SJSA1 (cell line): Measurements from ENCODE around the gene EN2. TPM values are rescaled to one million over a fixed set of nuclear protein-coding genes. Genes with fewer than 3 reads are reported as not detected.

Experiments used
- DNase-seq, 2 experiments: peaks; one replicate each; pipeline ENCODE4 v3.0.0-alpha.2; 2015 to 2020; ENCODE audit warnings: low spot score in 2 of 2, low read depth in 1 of 2
- H3K27ac ChIP-seq: fragments of 250-450 bp; sonication (Bioruptor Pico); 2 replicates; pipeline ENCODE4 v1.5.1; 2020; ENCODE audit warnings: mild to moderate bottlenecking, moderate library complexity
- H3K27me3 ChIP-seq: fragments of 250-450 bp; sonication (Bioruptor Pico); replicated peaks from 2 replicates; pipeline ENCODE4 v1.5.1; 2020; ENCODE audit warnings: mild to moderate bottlenecking, moderate library complexity
- H3K36me3 ChIP-seq: fragments of 250-450 bp; sonication (Bioruptor Pico); 2 replicates; pipeline ENCODE4 v1.5.1; 2020; ENCODE audit warnings: mild to moderate bottlenecking
- H3K4me1 ChIP-seq: fragments of 250-450 bp; sonication (Bioruptor Pico); replicated peaks from 2 replicates; pipeline ENCODE4 v1.6.1; 2021; ENCODE audit warnings: mild to moderate bottlenecking
- H3K4me3 ChIP-seq: fragments of 250-450 bp; sonication (Bioruptor Pico); 2 replicates; pipeline ENCODE4 v1.5.1; 2020; ENCODE audit warnings: mild to moderate bottlenecking
- H3K9me3 ChIP-seq: fragments of 250-450 bp; sonication (Bioruptor Pico); replicated peaks from 2 replicates; pipeline ENCODE4 v1.5.1; 2020; ENCODE audit warnings: mild to moderate bottlenecking
- total RNA-seq: library from RNA; depleted of rRNA; stranded (reverse); fragments of >200 nt; shearing (Covaris generic); gene quantifications from 2 replicates; pipeline ENCODE4 v1.2.3, GENCODE V29; 2014

The EN2 gene
- total RNA-seq, 1 experiment from 2014 or later: 0.11 TPM

DNA sequence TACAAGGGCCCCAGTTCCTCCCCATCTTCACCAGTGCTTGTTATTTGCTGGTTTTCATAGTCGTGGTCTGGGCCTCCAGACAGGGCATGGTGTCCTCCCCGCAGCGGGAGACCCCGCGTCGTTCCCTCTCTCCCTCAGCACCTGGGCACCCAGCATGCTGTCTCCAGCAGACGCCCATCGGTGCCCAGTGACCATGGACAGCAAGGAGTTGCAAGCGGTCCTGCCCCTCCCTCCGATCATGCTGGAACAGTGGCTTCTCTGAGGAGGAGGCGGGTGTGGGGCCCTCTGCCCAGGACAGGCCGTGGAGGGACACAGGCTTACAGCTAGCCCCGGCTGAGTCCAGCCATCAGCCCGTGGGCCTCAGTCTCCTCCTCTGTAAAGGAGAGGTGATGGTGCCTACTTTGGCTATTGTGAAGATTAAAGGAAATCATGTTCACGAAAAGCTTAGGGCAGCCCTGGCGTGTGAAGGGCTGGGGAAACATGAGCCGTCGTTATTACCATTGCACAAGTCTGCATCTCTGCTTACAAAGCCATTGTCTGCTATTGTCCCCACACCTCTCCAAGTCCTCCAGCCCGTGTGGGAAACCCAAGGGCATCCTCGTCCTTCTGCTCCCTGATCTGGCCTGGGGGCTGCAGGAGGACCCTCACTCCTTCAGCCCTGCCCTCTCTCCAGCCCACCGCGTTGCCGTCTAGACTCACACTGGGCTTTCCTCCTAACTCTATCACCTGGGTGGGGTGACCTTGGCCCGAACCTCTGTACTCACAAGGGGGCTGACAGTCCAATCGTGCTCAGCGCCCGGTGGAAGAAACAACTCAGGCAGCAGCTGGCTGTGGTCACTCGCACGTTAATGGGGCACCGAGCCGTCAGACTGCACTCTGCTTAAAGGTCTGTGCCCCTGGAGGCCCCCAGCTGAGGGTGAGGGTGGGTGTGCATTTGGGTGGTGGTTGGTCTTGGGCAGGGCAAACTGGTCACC, 29.9 kb downstream of the EN2 start:
- Histone ChIP-seq H3K36me3 (no peaks in the 10 kb centered on the region), H3K27me3 (peaks cover 49% of the 10 kb centered on the region), H3K4me3 (no peak overlapping the region), H3K9me3 (no peaks in the 10 kb centered on the region), H3K4me1 (no peaks in the 10 kb centered on the region), H3K27ac (no peak overlapping the region)
- no peak for DNase-seq

DNA sequence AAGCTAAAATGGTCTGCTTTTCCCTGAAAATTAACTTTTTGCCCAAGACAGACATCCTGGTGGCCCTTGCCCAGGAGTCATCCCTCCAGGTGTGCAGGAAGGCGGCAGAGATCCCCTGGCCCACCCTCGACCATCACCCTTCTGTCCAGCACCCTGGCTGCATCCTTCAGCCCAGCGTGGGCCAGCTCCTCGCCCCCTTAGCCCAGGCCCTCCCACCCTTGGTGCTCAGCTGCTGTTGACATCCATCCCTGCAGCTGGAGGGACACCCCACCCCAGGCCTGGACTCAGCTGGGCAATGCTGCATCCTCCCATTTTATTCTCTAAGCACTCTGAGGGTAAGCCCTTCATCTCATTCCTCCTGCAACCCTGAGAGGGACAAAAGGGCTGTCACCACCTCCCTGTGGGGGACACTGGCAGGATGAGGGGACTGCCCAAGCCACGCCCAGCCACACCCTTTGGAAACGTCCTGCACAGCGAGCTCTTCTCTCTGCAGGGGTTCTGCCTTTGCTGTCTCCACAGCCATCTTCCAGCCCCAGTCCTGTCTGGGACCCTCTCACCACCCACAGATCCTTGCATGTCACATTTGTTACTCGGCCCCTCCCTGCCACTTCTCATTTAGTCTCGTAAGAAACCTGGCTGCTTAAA, 30.7 kb downstream of the EN2 start:
- Histone ChIP-seq H3K4me3 (no peak overlapping the region), H3K27me3 (peaks cover 49% of the 10 kb centered on the region), H3K36me3 (no peaks in the 10 kb centered on the region), H3K9me3 (no peaks in the 10 kb centered on the region), H3K4me1 (no peaks in the 10 kb centered on the region), H3K27ac (no peak overlapping the region)
- no peak for DNase-seq

DNA sequence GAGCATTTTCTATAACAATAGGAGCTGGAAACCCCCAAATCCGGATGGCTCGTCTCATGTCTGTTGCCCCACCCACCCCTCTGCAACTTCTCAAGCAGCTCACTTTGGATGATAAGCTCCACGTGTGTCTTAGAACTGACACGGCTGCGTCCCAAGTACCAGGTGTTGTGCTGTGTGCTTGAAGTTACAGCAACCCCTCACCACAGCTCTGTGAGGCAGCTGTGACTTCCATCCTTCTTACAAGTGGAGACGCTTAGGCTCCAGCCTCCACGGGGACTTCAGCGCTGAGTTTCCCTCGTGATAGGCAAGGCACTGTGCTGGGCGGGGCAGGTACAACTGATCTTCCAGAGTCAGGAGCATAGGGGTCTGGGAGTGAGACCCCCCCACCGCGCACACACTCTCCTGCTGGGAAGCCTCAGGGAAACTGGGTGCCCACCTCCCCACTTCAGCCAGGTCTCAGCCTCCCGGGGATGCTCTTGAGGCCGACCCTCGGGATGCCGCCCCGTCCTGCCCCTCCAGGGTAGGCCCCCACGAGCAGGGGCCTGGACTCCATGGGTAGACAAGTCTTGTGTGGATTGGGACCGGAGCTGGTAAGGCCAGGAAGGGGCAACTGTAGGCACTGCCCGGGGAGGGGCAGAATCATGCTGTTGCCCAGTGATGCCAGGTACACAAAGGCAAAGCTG, 31.4 kb downstream of the EN2 start:
- Histone ChIP-seq H3K36me3 (no peaks in the 10 kb centered on the region), H3K27ac (no peak overlapping the region), H3K27me3 (peaks cover 51% of the 10 kb centered on the region), H3K9me3 (no peaks in the 10 kb centered on the region), H3K4me3 (no peak overlapping the region), H3K4me1 (no peaks in the 10 kb centered on the region)
- no peak for DNase-seq

DNA sequence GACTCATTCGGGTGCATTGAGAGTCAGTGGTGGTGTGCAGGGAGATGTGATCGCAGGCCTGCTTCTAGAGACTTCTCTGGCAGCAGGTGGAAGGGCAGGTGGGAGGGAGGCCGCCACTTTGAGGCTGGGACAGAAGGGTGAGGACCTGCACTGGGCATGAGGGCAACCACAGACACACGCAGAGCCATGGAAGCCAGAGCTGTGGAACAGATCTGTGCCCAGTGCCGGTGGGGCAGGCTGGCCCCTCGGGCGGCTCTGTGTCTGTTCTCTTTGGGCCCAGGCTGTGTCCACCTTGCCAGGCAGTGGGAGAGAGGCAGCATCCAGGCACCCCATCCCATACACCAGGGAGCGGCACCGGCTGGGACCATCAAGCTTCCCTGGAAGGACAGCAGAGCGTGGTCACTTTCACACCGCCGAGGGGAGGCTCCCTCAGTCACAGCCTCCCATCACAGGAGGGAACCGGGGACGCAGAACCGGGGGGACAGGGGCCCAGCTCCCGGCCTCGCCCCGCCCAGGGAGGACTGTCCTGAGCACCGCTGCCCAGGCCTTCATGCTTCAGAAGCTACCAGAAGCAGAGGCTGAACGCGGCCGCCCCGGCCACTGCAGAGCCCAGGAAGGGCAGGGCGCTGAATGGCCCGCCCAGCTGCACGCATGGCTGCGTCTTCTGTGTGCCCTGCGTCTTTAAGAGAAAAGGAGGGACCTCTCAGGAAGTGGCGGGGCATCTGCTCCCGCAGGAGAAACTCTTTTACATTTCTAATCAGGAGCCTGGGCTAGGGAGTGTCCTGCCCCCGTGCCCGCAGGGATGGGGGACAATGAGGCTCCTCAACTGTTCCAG, 32.1 kb downstream of the EN2 start:
- H3K4me3 ChIP-seq: no peak overlapping the region
- no peak for DNase-seq

DNA sequence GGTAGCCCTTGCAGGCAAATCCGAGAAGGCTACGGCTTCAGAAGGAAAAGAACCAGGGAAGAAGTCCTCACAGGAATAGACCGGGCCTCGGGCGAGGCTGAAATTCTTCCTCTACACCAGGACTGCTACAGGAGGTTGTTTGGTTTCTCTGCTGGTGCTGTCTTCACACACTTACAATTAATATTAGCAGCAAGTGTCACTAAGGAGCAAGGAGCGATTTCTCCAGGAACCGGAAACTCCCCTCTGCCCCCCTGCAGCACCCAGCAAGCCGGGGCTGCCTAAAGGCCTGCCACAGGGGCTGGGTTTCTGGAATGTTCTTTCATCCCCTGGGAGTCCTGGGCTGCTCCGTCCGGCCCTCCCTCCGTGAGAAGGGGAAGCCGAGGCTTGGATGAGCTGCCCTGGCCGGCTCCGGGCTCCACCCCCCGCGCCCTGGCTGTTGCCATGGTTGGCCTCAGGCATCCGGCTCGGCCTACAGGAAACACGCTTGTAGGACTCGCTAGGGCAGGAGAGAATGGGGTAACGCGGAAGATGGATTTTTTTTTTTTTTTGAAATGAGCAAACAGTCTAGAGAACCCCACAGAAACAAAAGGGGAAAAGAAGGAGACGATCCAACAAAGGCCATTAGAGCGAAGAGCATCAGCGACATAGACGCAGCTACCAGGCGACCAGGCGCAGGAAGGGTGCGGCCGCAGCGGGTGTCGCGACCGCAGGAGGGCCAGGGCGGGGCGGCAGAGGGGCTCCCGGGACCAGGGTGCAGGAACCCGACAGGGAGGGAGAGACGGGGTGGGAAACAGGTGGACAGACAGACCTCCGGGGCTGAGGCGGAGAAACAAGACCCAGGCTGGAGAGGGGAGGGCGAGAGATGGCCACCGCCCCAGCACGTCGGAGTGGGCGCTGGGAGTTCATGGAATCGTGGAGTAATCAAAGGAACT, 33.0 kb downstream of the EN2 start:
- Histone ChIP-seq H3K27ac (no peak overlapping the region), H3K36me3 (no peaks in the 10 kb centered on the region), H3K4me3 (no peak overlapping the region), H3K9me3 (no peaks in the 10 kb centered on the region), H3K4me1 (no peaks in the 10 kb centered on the region), H3K27me3 (peaks cover 57% of the 10 kb centered on the region)
- no peak for DNase-seq

More for the DNA sequence above, 32.1 kb downstream of the EN2 start:
- H3K4me1 ChIP-seq: no peaks in the 10 kb centered on the region
- H3K27me3 ChIP-seq: peaks cover 50% of the 10 kb centered on the region
- no peaks in the 10 kb centered on the region for H3K9me3 ChIP-seq
- H3K27ac ChIP-seq: no peak overlapping the region
- no peaks in the 10 kb centered on the region for H3K36me3 ChIP-seq

DNA sequence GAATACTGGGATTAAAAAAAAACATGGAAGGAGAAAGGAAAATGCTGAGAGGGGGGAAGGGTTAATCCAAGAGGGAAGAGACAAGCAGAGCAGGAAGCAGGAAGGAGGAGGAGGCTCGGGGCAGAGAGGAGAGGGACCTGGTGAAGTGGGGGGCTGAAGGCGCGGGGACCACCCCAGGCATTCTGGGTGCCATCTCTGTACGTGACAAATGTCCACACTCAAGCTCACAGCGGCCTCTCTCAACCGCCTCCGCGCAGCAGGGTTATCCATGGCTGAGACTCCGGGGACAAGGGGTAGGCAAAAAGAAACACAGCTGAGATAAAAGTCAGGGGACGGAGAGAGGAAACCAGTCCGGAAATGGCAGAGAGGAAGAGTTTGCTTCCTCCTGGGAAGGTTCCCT, 33.9 kb downstream of the EN2 start:
- Histone ChIP-seq H3K4me1 (no peaks in the 10 kb centered on the region), H3K4me3 (no peak overlapping the region), H3K9me3 (no peaks in the 10 kb centered on the region), H3K27me3 (peaks cover 62% of the 10 kb centered on the region), H3K36me3 (no peaks in the 10 kb centered on the region), H3K27ac (no peak overlapping the region)
- no peak for DNase-seq

DNA sequence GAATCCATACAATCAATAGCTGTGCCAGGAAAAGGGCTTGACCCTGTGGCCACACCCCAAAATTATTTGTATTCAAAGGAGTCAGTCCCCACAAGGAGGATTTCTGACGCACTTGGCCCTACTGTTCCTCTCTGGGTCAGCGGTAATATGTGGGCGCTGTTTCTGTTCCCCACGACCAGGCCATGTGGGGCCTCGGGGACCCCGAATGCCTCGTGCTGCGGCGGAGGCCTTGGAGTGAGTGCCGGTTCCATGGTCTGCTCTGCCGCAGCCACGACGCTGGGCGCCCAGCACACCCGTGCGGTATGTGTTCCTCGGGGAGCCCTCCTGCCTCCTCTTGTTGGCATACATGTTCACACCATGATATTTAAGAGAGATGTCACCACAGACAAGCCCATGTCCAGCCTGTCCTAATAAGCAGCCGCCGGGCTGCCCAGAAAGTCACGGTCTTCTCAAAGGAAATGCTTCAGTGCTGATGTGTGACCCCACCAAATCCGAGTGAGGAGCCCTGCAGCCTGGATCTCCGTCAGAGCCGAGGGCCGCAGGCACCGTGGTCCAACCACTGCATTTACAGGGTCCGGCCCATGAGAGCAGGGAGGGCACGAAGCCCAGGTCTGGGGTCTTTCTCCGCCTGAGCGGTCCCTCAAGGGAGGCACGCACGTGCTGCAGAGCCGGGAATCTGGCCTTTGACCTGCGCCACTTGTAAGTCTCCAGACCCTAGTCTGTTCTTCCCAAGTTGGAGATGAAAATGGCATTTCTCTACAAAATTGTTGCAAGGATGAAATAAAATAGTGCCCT, 36.0 kb downstream of the EN2 start:
- Histone ChIP-seq H3K4me1 (no peaks in the 10 kb centered on the region), H3K4me3 (no peak overlapping the region), H3K9me3 (no peaks in the 10 kb centered on the region), H3K27me3 (peaks cover 81% of the 10 kb centered on the region), H3K36me3 (no peaks in the 10 kb centered on the region), H3K27ac (no peak overlapping the region)
- no peak for DNase-seq

DNA sequence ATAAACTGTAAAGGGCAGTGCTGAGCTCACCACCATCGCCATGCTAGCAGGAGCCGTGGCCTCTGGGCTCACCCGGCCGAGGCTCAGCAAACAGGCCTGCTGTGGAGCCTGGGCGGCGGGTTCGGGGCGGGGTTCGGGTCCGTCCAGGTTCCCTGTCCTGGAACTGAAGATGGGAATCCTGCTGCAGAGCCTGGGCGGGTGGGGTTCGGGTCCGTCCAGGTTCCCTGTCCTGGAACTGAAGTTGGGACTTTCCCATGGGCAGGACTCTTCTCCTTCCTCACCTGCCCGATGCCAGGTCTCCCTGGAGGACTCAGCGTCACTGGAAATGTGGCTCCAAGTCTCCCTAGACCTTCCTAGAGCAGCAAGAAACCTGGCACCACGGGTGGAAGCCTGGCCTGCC, 36.6 kb downstream of the EN2 start:
- no peaks in the 10 kb centered on the region for H3K36me3 ChIP-seq
- H3K9me3 ChIP-seq: no peaks in the 10 kb centered on the region
- H3K4me3 ChIP-seq: no peak overlapping the region
- H3K4me1 ChIP-seq: no peaks in the 10 kb centered on the region
- peaks cover 87% of the 10 kb centered on the region for H3K27me3 ChIP-seq
- H3K27ac ChIP-seq: no peak overlapping the region
- no peak for DNase-seq

DNA sequence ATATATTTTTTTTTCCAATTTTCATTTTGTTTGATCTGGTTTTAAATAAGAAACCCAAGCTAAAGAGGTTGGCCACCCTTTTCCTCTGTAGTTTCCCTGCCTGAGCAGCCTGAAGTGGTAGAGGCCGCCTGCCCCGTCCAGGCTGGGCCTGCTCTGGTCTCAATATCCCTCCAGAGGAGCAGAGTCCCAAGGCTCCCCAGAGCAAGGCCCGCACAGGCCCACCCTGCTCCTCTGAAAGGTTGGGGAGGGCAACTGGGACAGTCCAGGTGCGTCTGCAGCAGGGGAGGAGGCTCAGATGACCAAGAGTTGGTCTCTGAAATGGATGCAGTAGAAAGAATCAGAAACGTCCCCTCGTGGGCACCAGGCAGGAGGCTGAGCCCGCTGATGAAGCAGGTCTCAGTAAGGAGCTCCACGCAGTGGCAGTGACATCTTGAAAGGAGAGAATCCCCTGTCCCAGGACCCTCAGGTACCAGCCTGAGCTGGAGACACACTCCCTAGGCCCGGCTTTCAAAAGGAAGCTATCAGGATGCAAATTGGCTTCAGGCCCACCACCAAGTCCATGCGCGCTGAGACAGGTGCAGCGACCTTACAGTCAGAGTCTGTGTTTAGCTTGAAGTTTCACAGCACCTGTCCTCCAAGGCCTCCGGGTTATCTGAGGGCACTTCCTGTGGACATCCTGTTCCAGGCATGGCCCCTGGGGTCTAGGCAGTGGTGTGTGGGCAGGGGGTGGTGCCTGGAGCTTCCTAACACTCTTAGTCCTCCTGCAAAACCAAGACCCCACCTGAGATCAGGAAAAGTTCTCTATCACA, 37.7 kb downstream of the EN2 start:
- Histone ChIP-seq H3K9me3 (no peaks in the 10 kb centered on the region), H3K4me1 (no peaks in the 10 kb centered on the region), H3K27ac (no peak overlapping the region), H3K27me3 (peaks cover 88% of the 10 kb centered on the region), H3K4me3 (no peak overlapping the region), H3K36me3 (no peaks in the 10 kb centered on the region)
- DNase-seq: no peak

DNA sequence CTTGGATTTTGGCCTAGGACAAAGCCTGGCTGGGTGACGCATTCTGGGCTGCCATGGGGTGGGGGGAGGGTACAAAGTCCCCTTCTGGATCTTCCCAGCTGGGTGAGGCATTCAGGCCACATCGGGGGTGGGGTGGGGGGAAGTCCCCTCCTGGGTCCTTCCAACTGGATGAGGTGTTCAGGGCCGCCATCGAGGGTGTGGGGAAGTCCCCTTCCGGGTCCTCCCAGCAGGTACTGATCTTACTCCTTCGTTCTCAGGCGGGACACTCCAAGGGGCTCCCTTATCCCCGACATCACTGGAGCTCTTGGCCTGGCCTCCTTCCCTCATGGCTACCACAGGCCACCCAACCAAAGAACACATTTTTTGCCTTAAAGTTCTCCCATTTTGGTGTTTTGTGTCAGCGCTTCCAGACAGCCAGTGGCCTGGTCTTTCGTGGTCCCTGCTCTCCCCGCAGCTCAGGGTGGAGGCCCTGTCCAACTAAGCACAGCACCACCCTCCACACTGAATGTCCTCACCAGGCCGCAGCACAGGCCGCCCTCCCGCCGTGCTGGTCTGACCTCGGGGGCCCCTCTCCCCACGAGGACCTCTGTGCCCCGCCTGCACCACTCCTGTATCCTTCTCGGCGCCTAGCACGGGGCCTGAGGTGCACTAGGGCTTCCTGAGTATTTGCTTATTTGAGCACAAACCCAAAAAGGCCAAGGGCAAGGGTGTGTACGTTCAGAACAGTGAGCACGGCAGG, 38.5 kb downstream of the EN2 start:
- peaks cover 90% of the 10 kb centered on the region for H3K27me3 ChIP-seq
- H3K4me1 ChIP-seq: no peaks in the 10 kb centered on the region
- H3K9me3 ChIP-seq: no peaks in the 10 kb centered on the region; the same call in 1 of the 2 replicates
- no peak overlapping the region for H3K4me3 ChIP-seq
- H3K36me3 ChIP-seq: no peaks in the 10 kb centered on the region
- DNase-seq: no peak
- H3K27ac ChIP-seq: no peak overlapping the region
